Endothelial cell of umbilical vein (primary cell): ENCODE results near the gene SPINT2. TPM values are rescaled to one million over a fixed set of nuclear protein-coding genes. Genes with fewer than 3 reads are reported as not detected.

ENCODE experiments used
- BruUV-seq: library from RNA; stranded (reverse); fragments of 400-500 nt; replicated peaks from 2 replicates; lab custom pipeline; 2021; lab: Mats Ljungman, UMichigan
- CTCF ChIA-PET: fragments of 300-600, 350-600 bp; sonication (Branson Sonifier 250); formaldehyde crosslinking; loops from one replicate; lab custom pipeline; 2021; ENCODE audit warnings: antibody characterized with exemption, inconsistent platforms; lab: Charles Lee
- POLR2A ChIA-PET: fragments of 300-600, 350-600 bp; sonication (Branson Sonifier 250); formaldehyde crosslinking; loops from one replicate; lab custom pipeline; 2021; ENCODE audit warnings: antibody characterized with exemption, inconsistent platforms; lab: Charles Lee
- DNase-seq: peaks from one replicate; pipeline ENCODE4 v3.0.0-alpha.2; 2011; ENCODE audit warnings: low read depth, low spot score
- FAIRE-seq: peaks from 2 replicates; lab custom pipeline; 2011; peaks lifted over from hg19 to GRCh38; lab: Jason Lieb, UNC
- H2AFZ ChIP-seq: 2 replicates; pipeline ENCODE4 v1.6.0; 2012; ENCODE audit warnings: low read depth, low read length, control low read depth, inconsistent platforms
- H3K27ac ChIP-seq: 2 replicates; pipeline ENCODE4 v1.5.1; 2011; ENCODE audit warnings: low read depth, mild to moderate bottlenecking, control low read depth, low read length, moderate library complexity; ENCODE audit not compliant: insufficient read depth
- H3K27me3 ChIP-seq, 2 experiments: 2 replicates each; pipeline versions ENCODE4 v1.6.0 to v1.6.1; 2011; ENCODE audit warnings: low read length in 2 of 2, mixed read lengths in 1 of 2; ENCODE audit not compliant: control insufficient read depth in 2 of 2, insufficient read depth in 2 of 2
- H3K36me3 ChIP-seq, 2 experiments: 2 replicates in 1 of 2; 3 replicates in 1 of 2; pipeline ENCODE4 v1.5.1; 2011; ENCODE audit warnings: low read length in 2 of 2, mild to moderate bottlenecking in 1 of 2, moderate library complexity in 1 of 2; ENCODE audit not compliant: control insufficient read depth in 2 of 2, insufficient read depth in 2 of 2; ENCODE audit errors: extremely low read depth in 1 of 2
- H3K4me1 ChIP-seq: 3 replicates; pipeline ENCODE4 v1.5.1; 2011; ENCODE audit warnings: mild to moderate bottlenecking, low read length; ENCODE audit not compliant: control insufficient read depth, insufficient read depth; ENCODE audit errors: extremely low read depth
- H3K4me2 ChIP-seq: 2 replicates; pipeline ENCODE4 v1.6.1; 2011; ENCODE audit warnings: low read length, control low read depth, mixed read lengths; ENCODE audit not compliant: insufficient read depth
- H3K4me3 ChIP-seq, 3 experiments: fragments of 200-600 bp in 1 of 3; sonication (generic), shearing (Covaris generic) in 1 of 3; replicated peaks in 1 of 3; 2 replicates each; pipeline ENCODE4 v1.5.1; 2011 to 2016; ENCODE audit warnings: control low read depth in 3 of 3, low read length in 3 of 3, mild to moderate bottlenecking in 2 of 3, inconsistent platforms in 1 of 3, low read depth in 1 of 3, moderate library complexity in 1 of 3; ENCODE audit not compliant: insufficient read depth in 1 of 3
- H3K79me2 ChIP-seq: 2 replicates; pipeline ENCODE4 v1.6.0; 2012; ENCODE audit warnings: low read length, inconsistent platforms; ENCODE audit not compliant: control insufficient read depth, insufficient read depth
- H3K9ac ChIP-seq: replicated peaks from 2 replicates; pipeline ENCODE3; 2011; ENCODE audit warnings: low read length, control low read depth; ENCODE audit not compliant: insufficient read depth; ENCODE audit errors: extremely low read depth
- H3K9me1 ChIP-seq: replicated peaks from 3 replicates; pipeline ENCODE4 v1.6.0; 2011; ENCODE audit warnings: mild to moderate bottlenecking, low read length; ENCODE audit not compliant: control insufficient read depth, insufficient read depth; ENCODE audit errors: extremely low read depth
- H3K9me3 ChIP-seq: replicated peaks from 2 replicates; pipeline ENCODE4 v1.5.1; 2012; ENCODE audit warnings: low read length, inconsistent platforms; ENCODE audit not compliant: control insufficient read depth, insufficient read depth
- H4K20me1 ChIP-seq: replicated peaks from 2 replicates; pipeline ENCODE3; 2011; ENCODE audit warnings: mild to moderate bottlenecking, low read length; ENCODE audit not compliant: control insufficient read depth, insufficient read depth; ENCODE audit errors: extremely low read depth
- EZH2 ChIP-seq: IDR thresholded peaks from 2 replicates; pipeline ENCODE4 v1.6.1; 2012; ENCODE audit warnings: borderline replicate concordance, low read depth, mild to moderate bottlenecking, moderate library complexity, low read length, inconsistent platforms; ENCODE audit not compliant: severe bottlenecking
- GATA2 ChIP-seq: IDR thresholded peaks from 2 replicates; pipeline ENCODE4 v1.7.0; 2011; ENCODE audit warnings: low read depth, mild to moderate bottlenecking, moderate library complexity, mixed read lengths, low read length; ENCODE audit not compliant: insufficient read length, insufficient read depth
- JUN ChIP-seq: IDR thresholded peaks from 2 replicates; pipeline ENCODE4 v1.6.1; 2011; ENCODE audit warnings: borderline replicate concordance, low read depth; ENCODE audit not compliant: insufficient read length, insufficient read depth
- MYC ChIP-seq: IDR thresholded peaks from one replicate; pipeline ENCODE4 v1.6.1; 2011; ENCODE audit warnings: mild to moderate bottlenecking, low read depth, low read length
- POLR2A ChIP-seq: IDR thresholded peaks from 2 replicates; pipeline ENCODE4 v1.6.1; 2012; ENCODE audit warnings: low read depth, mild to moderate bottlenecking, control low read depth, low read length
- dilution Hi-C: fragments of 300-500 bp; cut with MboI; formaldehyde crosslinking; loops from one replicate; pipeline ENCODE4 v1.15.0; 2019; ENCODE audit warnings: low sequenced_read_pairs; ENCODE audit not compliant: extremely low pct_ligation_motif_present
- intact Hi-C: fragments of 100-400 bp; cut with micrococcal nuclease; formaldehyde crosslinking; loops from one replicate; pipeline ENCODE4 v1.10.0; 2022
- polyA plus RNA-seq, 4 experiments: library from polyadenylated mRNA; depleted of rRNA in 3 of 4; stranded (reverse) in 3 of 4; unstranded in 1 of 4; fragments of >200 nt; gene quantifications; 2 replicates each; pipeline versions ENCODE4 v1.2.1 to v1.2.3, GENCODE V29; 2011 to 2012; ENCODE audit warnings: missing spikeins in 1 of 4
- total RNA-seq: library from RNA; stranded (reverse); gene quantifications from 2 replicates; pipeline ENCODE4 v1.2.3, GENCODE V29; 2021
- TF ChIP-seq, protein P1 (sequence below): IDR thresholded peaks from 2 replicates; pipeline ENCODE4 v1.6.1; 2011; ENCODE audit not compliant: insufficient read depth, insufficient read length
- TF ChIP-seq, protein P2 (sequence below), 2 donors: IDR thresholded peaks; 1 replicate in 1 of 2; 2 replicates in 1 of 2; pipeline ENCODE4 v1.5.1; 2011; ENCODE audit warnings: low read length in 2 of 2, mild to moderate bottlenecking in 2 of 2, moderate library complexity in 2 of 2, control low read depth in 1 of 2, inconsistent platforms in 1 of 2, low read depth in 1 of 2; ENCODE audit not compliant: insufficient read depth in 1 of 2; ENCODE audit errors: extremely low read depth in 1 of 2

Gene SPINT2
- total and polyA plus RNA-seq, 2 donors (not counting 3 experiments of a cell fraction or from before 2014, with no cell fraction given), result 28.9 to 46.6 TPM

DNA sequence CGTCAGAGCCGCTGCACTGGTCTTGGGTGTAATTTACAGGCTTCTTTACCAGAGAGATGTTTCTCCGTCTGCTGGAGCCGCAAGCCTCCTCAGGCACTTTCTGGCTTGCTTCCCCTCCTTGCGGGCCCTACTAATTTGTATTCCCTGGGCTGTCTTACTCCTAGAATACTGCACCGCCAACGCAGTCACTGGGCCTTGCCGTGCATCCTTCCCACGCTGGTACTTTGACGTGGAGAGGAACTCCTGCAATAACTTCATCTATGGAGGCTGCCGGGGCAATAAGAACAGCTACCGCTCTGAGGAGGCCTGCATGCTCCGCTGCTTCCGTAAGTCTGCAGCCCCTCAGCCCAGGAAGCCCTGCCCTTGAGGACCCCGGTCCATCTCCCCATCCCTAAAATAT is 25.6 kb downstream of the SPINT2 start:
- H3K36me3 ChIP-seq, result no peaks in the 10 kb centered on the region
- intact Hi-C loops (no loop called here), dilution Hi-C loops (no loop called here)
- no peaks in the 10 kb centered on the region for H3K27me3 ChIP-seq
- no peak overlapping the region for H3K9ac ChIP-seq
- no peaks in the 10 kb centered on the region for H3K4me1 ChIP-seq
- H3K4me2 ChIP-seq, result no peak overlapping the region
- no peak overlapping the region for H2AFZ ChIP-seq
- no peak overlapping the region for H3K27ac ChIP-seq
- CTCF ChIA-PET, result interaction anchor here (1.2 to 2.0 kb wide), 3 partner anchors 13 to 54 kb away, joined by 4 to 7 read pairs (median 4); no protein-coding TSS in a partner anchor
- no peaks in the 10 kb centered on the region for H4K20me1 ChIP-seq
- TF ChIP-seq MYC (no peak), GATA2 (no peak), POLR2A (no peak), EZH2 (no peak), JUN (no peak)
- TF ChIP-seq, protein P1, sequence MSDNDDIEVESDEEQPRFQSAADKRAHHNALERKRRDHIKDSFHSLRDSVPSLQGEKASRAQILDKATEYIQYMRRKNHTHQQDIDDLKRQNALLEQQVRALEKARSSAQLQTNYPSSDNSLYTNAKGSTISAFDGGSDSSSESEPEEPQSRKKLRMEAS, result no peak
- TF ChIP-seq, protein P2, sequence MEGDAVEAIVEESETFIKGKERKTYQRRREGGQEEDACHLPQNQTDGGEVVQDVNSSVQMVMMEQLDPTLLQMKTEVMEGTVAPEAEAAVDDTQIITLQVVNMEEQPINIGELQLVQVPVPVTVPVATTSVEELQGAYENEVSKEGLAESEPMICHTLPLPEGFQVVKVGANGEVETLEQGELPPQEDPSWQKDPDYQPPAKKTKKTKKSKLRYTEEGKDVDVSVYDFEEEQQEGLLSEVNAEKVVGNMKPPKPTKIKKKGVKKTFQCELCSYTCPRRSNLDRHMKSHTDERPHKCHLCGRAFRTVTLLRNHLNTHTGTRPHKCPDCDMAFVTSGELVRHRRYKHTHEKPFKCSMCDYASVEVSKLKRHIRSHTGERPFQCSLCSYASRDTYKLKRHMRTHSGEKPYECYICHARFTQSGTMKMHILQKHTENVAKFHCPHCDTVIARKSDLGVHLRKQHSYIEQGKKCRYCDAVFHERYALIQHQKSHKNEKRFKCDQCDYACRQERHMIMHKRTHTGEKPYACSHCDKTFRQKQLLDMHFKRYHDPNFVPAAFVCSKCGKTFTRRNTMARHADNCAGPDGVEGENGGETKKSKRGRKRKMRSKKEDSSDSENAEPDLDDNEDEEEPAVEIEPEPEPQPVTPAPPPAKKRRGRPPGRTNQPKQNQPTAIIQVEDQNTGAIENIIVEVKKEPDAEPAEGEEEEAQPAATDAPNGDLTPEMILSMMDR (IDR thresholded peaks at IDR 0.05; ENCODE audit: extremely low read depth in 1 of 2, insufficient read depth in 1 of 2, low read depth in 1 of 2, low read length in 2 of 2), result no peak
- no peak for DNase-seq
- POLR2A ChIA-PET, result no interaction called here
- H3K9me3 ChIP-seq, result no peaks in the 10 kb centered on the region
- no peaks in the 10 kb centered on the region for H3K79me2 ChIP-seq
- BruUV-seq, result no TSS peak
- no peak overlapping the region for H3K4me3 ChIP-seq
- no peak for FAIRE-seq
- no peaks in the 10 kb centered on the region for H3K9me1 ChIP-seq
